Panc1 (cell line): ENCODE results near the gene SCYGR5.

Source experiments
- POLR2AphosphoS5 ChIP-seq: IDR thresholded peaks from 2 replicates; pipeline ENCODE4 v1.6.1; 2012; ENCODE audit warnings: mild to moderate bottlenecking, low read depth, low read length, moderate library complexity
- SIN3A ChIP-seq: IDR thresholded peaks from 2 replicates; pipeline ENCODE4 v1.6.1; 2012; ENCODE audit warnings: low read depth, mild to moderate bottlenecking, low read length, moderate library complexity, borderline replicate concordance; ENCODE audit not compliant: insufficient read depth
- TF ChIP-seq, protein P1 (sequence below), 2 experiments: IDR thresholded peaks; 2 replicates each; pipeline ENCODE4 v1.6.1; 2011 to 2012; ENCODE audit warnings: low read depth in 2 of 2, control low read depth in 1 of 2, low read length in 1 of 2, mild to moderate bottlenecking in 1 of 2, moderate library complexity in 1 of 2; ENCODE audit not compliant: insufficient read depth in 1 of 2
- TF ChIP-seq, protein P2 (sequence below): fragments of 450-650 bp; IDR thresholded peaks from 2 replicates; pipeline ENCODE4 v1.5.1; 2017; ENCODE audit warnings: mild to moderate bottlenecking

DNA sequence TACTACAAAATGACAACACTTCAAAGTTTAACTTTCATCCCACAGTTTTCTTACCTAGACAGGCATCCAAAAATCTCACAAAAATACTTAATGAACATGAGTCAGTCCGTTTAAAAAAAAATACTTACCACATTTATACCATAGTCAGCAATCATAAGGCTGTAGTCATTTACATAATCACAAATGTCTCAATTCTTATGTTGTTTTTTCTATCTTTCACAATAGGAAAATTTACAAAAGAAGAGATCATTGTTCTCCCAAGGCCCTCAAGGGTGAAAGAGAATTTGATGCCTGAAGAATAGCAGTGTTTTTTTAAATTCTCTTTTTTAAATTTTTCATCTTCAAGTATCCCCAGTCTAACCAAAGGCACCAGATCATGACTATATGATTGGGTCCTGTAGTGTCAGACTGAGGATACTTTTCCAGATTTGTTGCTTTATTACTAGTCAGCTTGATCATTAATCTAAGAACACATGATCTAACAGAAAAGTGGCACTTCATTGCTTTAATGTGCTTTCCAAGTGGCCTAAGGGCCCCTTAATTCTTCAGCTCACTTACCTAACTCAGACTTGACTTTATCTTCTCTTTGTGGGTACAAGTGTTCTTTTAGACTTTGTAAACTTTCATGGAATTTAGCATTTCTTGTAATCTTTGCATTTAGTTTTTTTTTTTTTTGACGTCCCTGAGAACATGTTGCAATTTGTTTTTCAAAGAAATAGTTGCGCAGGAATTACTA, 4.7 kb downstream of the SCYGR5 start:
- TF ChIP-seq, protein P1, sequence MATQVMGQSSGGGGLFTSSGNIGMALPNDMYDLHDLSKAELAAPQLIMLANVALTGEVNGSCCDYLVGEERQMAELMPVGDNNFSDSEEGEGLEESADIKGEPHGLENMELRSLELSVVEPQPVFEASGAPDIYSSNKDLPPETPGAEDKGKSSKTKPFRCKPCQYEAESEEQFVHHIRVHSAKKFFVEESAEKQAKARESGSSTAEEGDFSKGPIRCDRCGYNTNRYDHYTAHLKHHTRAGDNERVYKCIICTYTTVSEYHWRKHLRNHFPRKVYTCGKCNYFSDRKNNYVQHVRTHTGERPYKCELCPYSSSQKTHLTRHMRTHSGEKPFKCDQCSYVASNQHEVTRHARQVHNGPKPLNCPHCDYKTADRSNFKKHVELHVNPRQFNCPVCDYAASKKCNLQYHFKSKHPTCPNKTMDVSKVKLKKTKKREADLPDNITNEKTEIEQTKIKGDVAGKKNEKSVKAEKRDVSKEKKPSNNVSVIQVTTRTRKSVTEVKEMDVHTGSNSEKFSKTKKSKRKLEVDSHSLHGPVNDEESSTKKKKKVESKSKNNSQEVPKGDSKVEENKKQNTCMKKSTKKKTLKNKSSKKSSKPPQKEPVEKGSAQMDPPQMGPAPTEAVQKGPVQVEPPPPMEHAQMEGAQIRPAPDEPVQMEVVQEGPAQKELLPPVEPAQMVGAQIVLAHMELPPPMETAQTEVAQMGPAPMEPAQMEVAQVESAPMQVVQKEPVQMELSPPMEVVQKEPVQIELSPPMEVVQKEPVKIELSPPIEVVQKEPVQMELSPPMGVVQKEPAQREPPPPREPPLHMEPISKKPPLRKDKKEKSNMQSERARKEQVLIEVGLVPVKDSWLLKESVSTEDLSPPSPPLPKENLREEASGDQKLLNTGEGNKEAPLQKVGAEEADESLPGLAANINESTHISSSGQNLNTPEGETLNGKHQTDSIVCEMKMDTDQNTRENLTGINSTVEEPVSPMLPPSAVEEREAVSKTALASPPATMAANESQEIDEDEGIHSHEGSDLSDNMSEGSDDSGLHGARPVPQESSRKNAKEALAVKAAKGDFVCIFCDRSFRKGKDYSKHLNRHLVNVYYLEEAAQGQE (IDR thresholded peaks at IDR 0.05; ENCODE audit: insufficient read depth in 1 of 2, low read depth in 2 of 2, low read length in 1 of 2): no peak
- TF ChIP-seq, protein P2, sequence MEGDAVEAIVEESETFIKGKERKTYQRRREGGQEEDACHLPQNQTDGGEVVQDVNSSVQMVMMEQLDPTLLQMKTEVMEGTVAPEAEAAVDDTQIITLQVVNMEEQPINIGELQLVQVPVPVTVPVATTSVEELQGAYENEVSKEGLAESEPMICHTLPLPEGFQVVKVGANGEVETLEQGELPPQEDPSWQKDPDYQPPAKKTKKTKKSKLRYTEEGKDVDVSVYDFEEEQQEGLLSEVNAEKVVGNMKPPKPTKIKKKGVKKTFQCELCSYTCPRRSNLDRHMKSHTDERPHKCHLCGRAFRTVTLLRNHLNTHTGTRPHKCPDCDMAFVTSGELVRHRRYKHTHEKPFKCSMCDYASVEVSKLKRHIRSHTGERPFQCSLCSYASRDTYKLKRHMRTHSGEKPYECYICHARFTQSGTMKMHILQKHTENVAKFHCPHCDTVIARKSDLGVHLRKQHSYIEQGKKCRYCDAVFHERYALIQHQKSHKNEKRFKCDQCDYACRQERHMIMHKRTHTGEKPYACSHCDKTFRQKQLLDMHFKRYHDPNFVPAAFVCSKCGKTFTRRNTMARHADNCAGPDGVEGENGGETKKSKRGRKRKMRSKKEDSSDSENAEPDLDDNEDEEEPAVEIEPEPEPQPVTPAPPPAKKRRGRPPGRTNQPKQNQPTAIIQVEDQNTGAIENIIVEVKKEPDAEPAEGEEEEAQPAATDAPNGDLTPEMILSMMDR: no peak
- TF ChIP-seq POLR2AphosphoS5 (no peak), SIN3A (no peak)
